ENCODE results near the gene SORCS2.

GRCh38 chr4:7512428-7512827, 320.1 kb downstream of the SORCS2 start:
- TF ChIP-seq POLR2A (IDR thresholded peaks at IDR 0.05; ENCODE audit: low read length) (no peak), GATA1 (IDR thresholded peaks at IDR 0.05; ENCODE audit: low read depth, low read length) (no peak)
